Measurements from ENCODE around the gene PRR20G. TPM values are rescaled to one million over a fixed set of nuclear protein-coding genes. Genes with fewer than 3 reads are reported as not detected.

Gene PRR20G
- total RNA-seq, 1 experiment from 2014 or later, result not detected

Other genes starting within 250 kb of the PRR20G start
- not detected in 2 replicates for gene PRR23E, start 94.9 kb downstream of the PRR20G start, total RNA-seq (2014; rRNA removed)